T-helper 2 cell (primary cell): Measurements from ENCODE around the gene CASP3.

Experiments used
- DNase-seq, 5 experiments: peaks; one replicate each; pipeline versions ENCODE4 v3.0.0 to v3.0.0-alpha.2; 2012 to 2022
- total RNA-seq, 2 donors: gene quantifications; one replicate each; lab custom pipeline; 2026; lab: John Stamatoyannopoulos, UW

Gene CASP3
- 29.6 to 39.2 reads per million in 2 donors for total RNA-seq

DNA sequence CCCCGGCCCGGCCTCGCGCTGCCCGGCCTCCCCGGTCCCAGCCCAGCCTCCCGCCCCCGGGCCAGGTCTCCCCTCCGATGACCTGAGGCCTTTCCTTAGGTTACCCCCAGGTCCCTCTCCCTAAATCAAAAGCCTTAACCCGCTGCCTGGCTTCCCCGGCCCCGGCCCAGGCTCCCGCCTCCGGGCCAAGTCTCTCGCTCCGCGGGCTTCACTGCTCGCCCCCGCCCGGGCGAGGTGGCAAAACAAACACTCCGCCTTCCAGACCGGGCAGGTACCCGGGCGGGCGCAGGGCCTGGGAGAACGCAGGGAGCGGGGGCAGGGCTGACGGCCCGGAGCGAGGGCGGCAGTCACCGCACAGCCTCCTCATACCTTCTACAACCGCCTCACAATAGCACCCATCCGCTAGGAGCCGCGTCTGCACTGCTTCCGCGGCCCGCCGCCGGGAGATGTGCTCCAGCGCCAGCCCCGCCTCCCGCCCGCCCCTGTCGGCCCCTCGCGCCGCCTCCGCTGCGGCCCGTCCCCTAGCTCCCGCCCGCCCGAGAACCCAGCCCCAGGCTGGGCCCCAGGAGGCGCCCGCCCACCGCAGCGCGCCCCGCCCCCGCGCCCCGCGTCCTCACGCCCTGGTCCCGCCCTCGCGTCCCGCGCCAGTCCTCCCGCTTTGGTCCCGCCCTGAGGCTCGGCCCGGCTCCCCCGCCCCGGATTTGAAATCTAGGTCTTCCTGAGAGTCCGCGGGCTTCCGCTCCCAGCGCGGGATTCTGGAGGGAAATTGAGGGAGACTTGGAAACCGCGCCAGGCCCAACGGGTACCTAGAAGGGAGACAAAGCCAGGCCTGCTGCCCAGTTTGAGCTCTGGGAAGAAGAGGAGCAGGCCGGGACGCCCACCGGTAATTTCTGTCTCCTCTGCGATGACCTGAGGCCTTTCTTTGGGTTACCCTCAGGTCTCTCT is at the start of gene CASP3, which contains the start of gene PRIMPOL:
Gene CASP3, minus strand, starts transcription at position 422 of the 945 bp plus-strand sequence. CDS start 10,994 bp downstream, outside the sequence.
Gene PRIMPOL, plus strand, starts transcription at position 713 of the 945 bp plus-strand sequence. CDS start 7,403 bp downstream, outside the sequence.
- peak; percentile 91 to 98 (median 93) for DNase-seq

- no peak for DNase-seq
These were observed 48.7 kb upstream of the CASP3 start for GRCh38 chr4:184697956-184698355.

GRCh38 chr4:184695178-184695896 is 46.1 kb upstream of the CASP3 start:
- no peak for DNase-seq

DNA sequence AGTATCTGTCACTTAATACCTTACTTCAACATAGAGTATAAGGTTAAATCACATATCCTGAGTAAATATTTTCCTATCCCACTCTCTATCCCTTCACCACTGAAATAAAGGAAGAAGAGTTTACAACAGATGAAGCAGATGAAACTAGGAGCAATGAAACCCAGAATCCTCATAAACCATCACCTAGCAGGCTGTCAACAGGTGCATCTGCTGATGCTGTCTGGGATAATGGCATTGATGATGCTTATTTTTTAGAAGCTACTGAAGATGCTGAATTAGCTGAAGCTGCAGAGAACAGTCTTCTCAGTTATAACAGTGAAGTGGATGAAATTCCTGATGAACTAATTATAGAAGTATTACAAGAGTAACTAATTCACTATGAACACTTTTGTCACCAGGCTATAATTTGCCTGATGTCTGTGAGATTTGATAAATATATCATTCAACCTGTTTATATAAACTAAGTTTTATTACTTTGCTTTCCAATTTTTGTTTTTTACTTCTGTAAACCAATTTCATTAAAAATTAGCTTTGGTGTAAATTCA is 45.2 kb upstream of the CASP3 start:
- DNase-seq: no peak

DNA sequence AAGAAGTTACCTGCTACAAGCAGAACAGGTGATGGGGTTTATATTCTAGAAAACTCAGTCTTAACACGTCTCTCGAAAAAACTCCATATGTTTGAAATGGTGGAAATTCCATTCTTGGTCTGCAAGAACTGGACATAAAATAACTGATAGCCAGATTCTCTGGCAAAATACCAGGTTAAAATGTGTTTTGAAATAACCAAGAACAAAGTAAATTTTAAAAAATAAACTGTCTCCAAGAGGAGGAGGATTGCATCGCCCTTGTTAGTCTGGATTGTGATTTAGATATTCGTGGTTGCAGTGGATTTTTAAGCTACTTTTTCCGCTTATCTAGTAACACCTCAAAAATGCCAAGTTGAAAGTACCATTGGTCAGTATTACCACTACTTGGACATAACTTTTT is 43.8 kb upstream of the CASP3 start:
- no peak for DNase-seq

DNA sequence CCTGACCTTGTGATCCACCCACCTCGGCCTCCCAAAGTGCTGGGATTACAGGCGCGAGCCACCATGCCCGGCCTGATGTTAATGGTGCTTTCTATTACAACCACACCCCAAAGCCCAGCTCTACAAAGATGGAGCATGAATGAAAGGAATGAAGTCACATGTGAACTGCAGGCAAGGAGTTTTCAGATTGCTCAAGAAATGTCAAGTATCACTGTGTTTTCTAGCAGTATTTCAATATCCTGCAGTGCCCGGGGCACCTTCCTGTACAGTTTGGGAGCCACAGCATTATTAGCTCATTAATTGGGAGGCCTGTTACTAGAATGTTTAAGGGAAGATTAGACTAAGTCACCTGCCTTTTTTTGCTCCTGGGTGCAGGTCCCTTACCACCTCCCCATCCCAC is 40.4 kb upstream of the CASP3 start:
- no peak for DNase-seq

- no peak for DNase-seq
These were observed 39.2 kb upstream of the CASP3 start for GRCh38 chr4:184688447-184688846.

DNA sequence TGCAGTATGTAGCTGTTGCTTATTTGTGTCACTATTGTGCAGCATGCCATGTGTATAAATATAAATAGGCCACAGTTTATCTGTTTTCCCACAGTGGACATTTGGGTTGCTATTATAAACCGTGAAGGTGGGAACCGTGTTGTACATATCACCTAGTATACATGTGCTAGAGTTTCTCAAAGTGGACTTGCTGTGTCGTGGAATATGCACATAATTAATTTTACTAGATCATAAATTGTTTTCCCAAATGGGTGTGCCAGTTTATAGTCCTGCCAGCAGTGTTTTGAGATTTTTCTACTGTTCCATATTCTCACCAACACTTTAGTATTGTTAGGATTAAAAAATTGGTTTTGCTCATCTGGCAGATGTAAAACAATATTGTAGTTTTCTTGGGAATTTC is 38.8 kb upstream of the CASP3 start:
- DNase-seq: no peak

DNA sequence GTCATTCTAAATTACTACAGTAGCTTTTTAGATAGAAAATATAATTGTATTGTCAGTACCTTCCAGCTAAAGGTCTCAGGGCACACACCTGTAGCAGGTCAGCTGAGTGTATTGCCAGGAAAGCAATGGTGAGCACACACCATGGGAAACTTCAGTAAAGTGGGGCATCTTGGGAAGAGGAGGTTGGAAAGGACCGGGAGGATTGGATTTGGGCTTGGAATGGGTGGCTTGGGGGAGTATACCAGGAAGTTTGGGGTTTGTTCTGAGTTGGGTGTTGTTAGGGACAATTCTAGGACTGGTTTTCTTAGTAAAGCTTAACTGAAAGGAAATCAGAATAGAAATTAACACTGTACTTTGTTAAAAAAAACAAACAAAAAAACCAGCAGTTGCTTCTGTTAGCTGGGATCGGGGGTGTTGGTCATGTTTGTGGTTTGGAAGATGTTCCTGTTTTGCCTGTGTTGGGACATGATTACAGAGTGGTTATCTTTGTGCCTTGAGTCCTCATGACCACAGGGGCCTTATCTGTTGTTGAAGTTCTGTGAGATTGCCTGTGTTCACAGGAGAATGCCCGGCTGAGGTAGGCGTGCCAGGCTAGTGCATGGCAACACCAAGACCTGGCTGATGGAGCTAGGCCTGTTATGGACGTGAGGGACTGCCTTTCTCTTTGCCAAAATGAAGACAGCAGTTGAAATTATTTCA is 35.4 kb upstream of the CASP3 start:
- peak in 1 of 5 experiments; percentile 35 for DNase-seq

DNA sequence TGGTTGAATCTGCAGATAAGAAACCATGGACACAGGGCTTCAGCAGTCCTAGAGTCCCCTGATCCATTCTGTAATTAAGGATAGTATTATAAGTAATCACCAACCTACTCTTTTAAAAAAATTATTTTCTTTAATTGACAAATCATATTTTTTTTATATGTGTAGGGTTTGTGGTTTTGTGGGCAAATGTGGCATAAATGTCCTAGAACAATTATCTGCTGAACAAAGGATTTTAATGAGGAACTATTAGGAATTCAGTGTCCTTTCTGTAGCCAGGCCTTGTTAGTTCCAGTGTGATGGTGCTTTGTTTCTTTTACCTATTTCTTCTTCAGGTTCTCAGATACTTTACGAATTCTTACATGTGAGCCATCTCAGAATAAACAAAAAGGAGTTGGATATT is 32.7 kb upstream of the CASP3 start:
- DNase-seq: no peak

GRCh38 chr4:184680698-184681097 is 31.5 kb upstream of the CASP3 start:
- DNase-seq: no peak

- DNase-seq: peak in 1 of 5 experiments; percentile 16
These were observed 26.7 kb upstream of the CASP3 start for GRCh38 chr4:184675821-184676492.

GRCh38 chr4:184675018-184675417 is 25.8 kb upstream of the CASP3 start:
- DNase-seq: no peak

DNA sequence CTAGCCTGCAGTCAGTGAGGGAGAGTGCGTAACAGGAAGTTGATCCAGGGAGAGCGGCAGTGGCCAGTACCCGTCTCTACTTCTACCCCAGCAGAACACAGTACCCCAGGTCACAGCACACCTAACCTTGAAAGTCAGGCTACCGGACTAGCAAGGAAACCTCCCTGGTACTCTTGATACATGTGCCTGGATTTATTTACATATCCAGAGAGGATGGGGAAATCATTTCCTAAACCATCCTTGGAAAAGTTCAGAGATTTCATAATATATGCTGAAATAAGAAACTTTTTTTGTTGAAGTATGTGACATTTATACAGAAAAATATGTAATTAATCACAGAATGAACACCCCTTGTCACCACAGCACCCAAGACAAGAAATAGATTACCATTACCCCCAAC is 24.8 kb upstream of the CASP3 start:
- no peak for DNase-seq

DNA sequence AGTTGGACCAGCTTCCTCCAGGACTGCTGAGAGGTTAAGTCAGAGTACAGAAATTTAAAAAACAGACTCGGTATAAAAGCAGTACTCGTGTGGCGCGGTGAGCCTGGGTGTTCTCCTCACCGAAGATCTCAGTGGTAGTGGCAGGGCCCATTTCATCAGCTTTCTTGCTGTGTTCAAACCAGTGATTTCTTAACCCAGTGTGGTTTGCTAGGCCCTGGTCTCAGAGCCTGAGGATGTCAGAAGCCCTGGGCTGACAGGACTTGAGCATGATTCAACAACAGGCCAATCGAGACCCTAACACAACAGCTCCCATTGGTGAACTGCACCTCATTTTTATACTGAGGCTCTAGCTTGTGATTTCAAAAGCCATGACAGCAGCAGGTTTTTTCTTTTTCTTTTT is 23.5 kb upstream of the CASP3 start:
- DNase-seq: no peak

- DNase-seq: no peak
These were observed 21.9 kb upstream of the CASP3 start for GRCh38 chr4:184671101-184671500.

GRCh38 chr4:184669251-184669650 is 20.0 kb upstream of the CASP3 start:
- no peak for DNase-seq

DNA sequence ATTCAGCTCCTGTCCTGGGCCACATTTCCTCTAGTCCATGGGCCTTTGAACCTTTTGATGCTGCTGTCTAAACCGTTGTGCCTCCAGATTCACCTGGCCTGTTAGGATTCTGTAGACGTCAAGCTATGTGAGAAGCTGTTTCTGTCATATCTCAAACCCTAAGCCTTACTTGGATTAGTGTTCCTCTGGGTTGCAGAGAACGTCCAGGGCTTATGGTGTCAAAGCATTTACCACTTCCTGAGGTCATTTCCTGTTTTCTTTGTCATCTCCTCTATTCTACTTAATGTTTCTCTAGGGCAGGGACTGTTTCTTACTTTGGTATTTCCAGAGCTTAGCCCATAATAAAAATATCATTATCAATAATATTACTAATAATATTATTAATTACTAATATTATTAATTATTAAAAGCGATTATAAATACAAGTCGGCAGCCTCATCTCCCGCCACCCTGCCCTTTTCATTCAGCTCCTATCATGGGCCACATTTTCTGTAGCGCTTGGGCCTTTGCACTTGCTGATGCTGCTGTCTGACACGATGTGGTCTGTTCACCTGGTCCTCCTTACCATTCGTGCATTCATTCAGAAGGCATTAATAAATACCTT is 19.4 kb upstream of the CASP3 start:
- DNase-seq: peak in 2 of 5 experiments; percentile 37 to 92

- DNase-seq: peak in 1 of 5 experiments; percentile 22
These were observed 18.8 kb upstream of the CASP3 start for GRCh38 chr4:184668096-184668495.

- no peak for DNase-seq
These were observed 17.4 kb upstream of the CASP3 start for GRCh38 chr4:184666670-184667069.

GRCh38 chr4:184664445-184665210 is 15.4 kb upstream of the CASP3 start:
- no peak for DNase-seq
